SK-N-SH treated with all-trans-retinoic acid at 6 μM for 48 hours (cell line): ENCODE results near the gene EXOSC2.

Source experiments
- ARNTL ChIP-seq: fragments of 450-650 bp; formaldehyde crosslinking; IDR thresholded peaks from 2 replicates; pipeline ENCODE4 v1.5.0; 2020; ENCODE audit warnings: low read depth, mild to moderate bottlenecking, moderate library complexity, borderline replicate concordance
- BACH2 ChIP-seq: fragments of 250-450 bp; sonication (Bioruptor Pico); IDR thresholded peaks from 2 replicates; pipeline ENCODE4 v1.9.0; 2021; ENCODE audit warnings: mild to moderate bottlenecking, borderline replicate concordance
- CREB5 ChIP-seq: fragments of 250-450 bp; sonication (Bioruptor Pico); IDR thresholded peaks from 2 replicates; pipeline ENCODE4 v1.5.1; 2020; ENCODE audit warnings: low read depth, mild to moderate bottlenecking, moderate library complexity
- CSDC2 ChIP-seq: fragments of 250-450 bp; sonication (Bioruptor Pico); IDR thresholded peaks from 2 replicates; pipeline ENCODE4 v1.5.0; 2020; ENCODE audit warnings: mild to moderate bottlenecking, moderate library complexity
- PATZ1 ChIP-seq: fragments of 250-450 bp; sonication (Bioruptor Pico); IDR thresholded peaks from 2 replicates; pipeline ENCODE4 v1.8.0; 2020; ENCODE audit warnings: mild to moderate bottlenecking, moderate library complexity, borderline replicate concordance
- POU6F1 ChIP-seq: fragments of 250-450 bp; sonication (Bioruptor Pico); IDR thresholded peaks from 2 replicates; pipeline ENCODE4 v1.8.0; 2021; ENCODE audit warnings: low read depth, mild to moderate bottlenecking, moderate library complexity, borderline replicate concordance
- PPARA ChIP-seq: fragments of 250-450 bp; sonication (Bioruptor Pico); IDR thresholded peaks from 2 replicates; pipeline ENCODE4 v1.5.0; 2020; ENCODE audit warnings: mild to moderate bottlenecking, borderline replicate concordance
- RARB ChIP-seq: fragments of 250-450 bp; sonication (Bioruptor Pico); IDR thresholded peaks from 2 replicates; pipeline ENCODE4 v1.8.0; 2021; ENCODE audit warnings: mild to moderate bottlenecking, moderate library complexity
- TCF4 ChIP-seq: fragments of 250-450 bp; sonication (Bioruptor Pico); IDR thresholded peaks from 2 replicates; pipeline ENCODE4 v1.8.0; 2021; ENCODE audit warnings: mild to moderate bottlenecking, moderate library complexity, borderline replicate concordance
- TSHZ2 ChIP-seq: fragments of 250-450 bp; sonication (Bioruptor Pico); IDR thresholded peaks from 2 replicates; pipeline ENCODE4 v1.5.0; 2020; ENCODE audit warnings: mild to moderate bottlenecking, moderate library complexity
- ZC3H10 ChIP-seq: fragments of 250-450 bp; sonication (Bioruptor Pico); IDR thresholded peaks from 2 replicates; pipeline ENCODE4 v1.5.1; 2021; ENCODE audit warnings: mild to moderate bottlenecking, moderate library complexity
- ZFP3 ChIP-seq: fragments of 250-450 bp; sonication (Bioruptor Pico); IDR thresholded peaks from 2 replicates; pipeline ENCODE4 v1.5.0; 2020; ENCODE audit warnings: mild to moderate bottlenecking, moderate library complexity
- ZNF565 ChIP-seq: fragments of 450-650 bp; formaldehyde crosslinking; conservative IDR thresholded peaks from 2 replicates; pipeline ENCODE4 v1.5.0; 2020; ENCODE audit warnings: low read depth, mild to moderate bottlenecking, moderate library complexity
- ZNF8 ChIP-seq: fragments of 450-650 bp; formaldehyde crosslinking; IDR thresholded peaks from 2 replicates; pipeline ENCODE4 v1.5.0; 2020; ENCODE audit warnings: mild to moderate bottlenecking, moderate library complexity

GRCh38 chr9:130739081-130739480, 45.5 kb downstream of the EXOSC2 start:
- TF ChIP-seq PATZ1 (CRISPR knock-in tag): no peak
- no peak for TF ChIP-seq ARNTL (CRISPR knock-in tag)
- no peak for TF ChIP-seq ZC3H10 (CRISPR knock-in tag)
- TF ChIP-seq PPARA (CRISPR knock-in tag): no peak
- no peak for TF ChIP-seq CREB5 (CRISPR knock-in tag)
- no peak for TF ChIP-seq ZNF565 (CRISPR knock-in tag)
- TF ChIP-seq BACH2 (CRISPR knock-in tag): no peak
- no peak for TF ChIP-seq POU6F1 (CRISPR knock-in tag)
- TF ChIP-seq TSHZ2: no peak
- no peak for TF ChIP-seq ZNF8 (CRISPR knock-in tag)
- no peak for TF ChIP-seq TCF4
- TF ChIP-seq ZFP3 (CRISPR knock-in tag): no peak
- no peak for TF ChIP-seq CSDC2 (CRISPR knock-in tag)
- TF ChIP-seq RARB (CRISPR knock-in tag): no peak
